Measurements from ENCODE around the gene SLC25A19. TPM values are rescaled to one million over a fixed set of nuclear protein-coding genes. Genes with fewer than 3 reads are reported as not detected.

SLC25A19 gene
- total and polyA plus RNA-seq, 2 donors from 2014 or later = 11.2 to 15.3 TPM

- Histone ChIP-seq H3K36me3 (ENCODE audit: control insufficient read depth in 2 of 3, insufficient read depth in 3 of 3, low read length in 3 of 3) (peaks cover 0 to 10% (median 2%) of the 10 kb centered on the region in 3 donors), H3K9ac (ENCODE audit: low read length in 3 of 3) (no peak overlapping the region), H3K27ac (ENCODE audit: low read depth in 2 of 2, low read length in 2 of 2) (peak overlapping the region; percentile 12 to 60), H3K27me3 (ENCODE audit: control insufficient read depth, insufficient read depth, low read length) (no peaks in the 10 kb centered on the region), H3K4me1 (ENCODE audit: control insufficient read depth in 2 of 3, insufficient read depth in 2 of 3, low read depth in 1 of 3, low read length in 3 of 3) (peaks cover 0 to 4% (median 3%) of the 10 kb centered on the region in 3 donors), H3K4me3 (ENCODE audit: low read length in 3 of 3) (no peak overlapping the region), H3K9me3 (ENCODE audit: control insufficient read depth in 2 of 3, insufficient read depth in 1 of 3, low read length in 3 of 3) (no peaks in the 10 kb centered on the region)
- intact Hi-C loops (cut with DNase I) = no loop called here
- TF ChIP-seq CTCF (IDR thresholded peaks at IDR 0.05; ENCODE audit: borderline replicate concordance, extremely low read depth, insufficient read depth) = no peak
- FAIRE-seq (no peak), DNase-seq (no peak)
Measured at GRCh38 chr17:75326226-75326848, 37.1 kb upstream of the SLC25A19 start.

DNA sequence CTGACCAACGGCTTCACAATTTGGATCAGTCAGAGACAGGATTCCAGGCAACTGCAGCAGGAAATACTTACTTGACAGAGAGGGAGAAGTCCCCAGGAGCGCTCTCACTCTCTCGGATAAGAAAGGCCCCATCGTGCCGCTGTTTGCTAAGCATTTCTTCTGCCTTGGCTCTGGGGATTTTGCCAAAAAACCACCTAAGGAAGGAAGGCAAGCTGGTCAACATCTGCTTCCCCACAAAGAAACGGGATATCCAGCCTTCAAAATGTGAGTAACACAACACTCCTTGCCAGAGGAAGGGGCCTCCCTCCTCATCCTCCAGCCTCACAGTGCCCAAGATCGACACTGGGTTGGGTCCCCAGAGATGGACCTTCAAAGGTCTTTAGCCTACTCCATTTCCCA, 36.6 kb upstream of the SLC25A19 start:
- H3K27me3 ChIP-seq (ENCODE audit: control insufficient read depth, insufficient read depth, low read length) = no peaks in the 10 kb centered on the region
- peak in 1 of 5 donors; percentile 37 for DNase-seq
- H3K27ac ChIP-seq (ENCODE audit: low read depth in 2 of 2, low read length in 2 of 2) = peak overlapping the region; percentile 12 to 60
- H3K36me3 ChIP-seq (ENCODE audit: control insufficient read depth in 2 of 3, insufficient read depth in 3 of 3, low read length in 3 of 3) = peaks cover under 1 to 8% (median 2%) of the 10 kb centered on the region in 3 donors
- H3K9me3 ChIP-seq (ENCODE audit: control insufficient read depth in 2 of 3, insufficient read depth in 1 of 3, low read length in 3 of 3) = no peaks in the 10 kb centered on the region
- H3K4me3 ChIP-seq (ENCODE audit: low read length in 3 of 3) = no peak overlapping the region
- intact Hi-C loops (cut with DNase I) = no loop called here
- peaks cover 0 to 4% (median 3%) of the 10 kb centered on the region in 3 donors for H3K4me1 ChIP-seq (ENCODE audit: control insufficient read depth in 2 of 3, insufficient read depth in 2 of 3, low read depth in 1 of 3, low read length in 3 of 3)
- H3K9ac ChIP-seq (ENCODE audit: low read length in 3 of 3) = no peak overlapping the region
- no peak for FAIRE-seq
- TF ChIP-seq CTCF (IDR thresholded peaks at IDR 0.05; ENCODE audit: borderline replicate concordance, extremely low read depth, insufficient read depth) = no peak

DNA sequence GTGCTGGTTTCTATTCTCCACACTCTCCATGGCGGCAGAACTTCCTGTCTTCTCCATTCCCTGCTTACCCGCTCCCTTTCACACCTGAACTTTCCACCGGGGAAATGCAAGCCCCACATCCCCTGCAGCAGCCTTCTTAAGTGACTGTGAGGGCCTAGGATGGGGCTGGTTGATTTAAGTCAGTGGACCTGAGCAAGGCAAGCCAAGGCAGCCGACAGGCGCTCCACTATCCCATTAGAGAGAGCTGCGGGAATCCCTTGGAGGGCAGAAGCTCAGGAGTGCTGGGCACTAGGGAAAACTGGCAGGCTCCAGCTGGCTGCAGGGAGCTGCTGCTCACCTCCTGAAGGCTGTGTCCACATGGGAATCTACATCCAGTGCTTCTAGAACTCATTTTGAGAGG, 36.1 kb upstream of the SLC25A19 start:
- Histone ChIP-seq H3K36me3 (ENCODE audit: control insufficient read depth in 2 of 3, insufficient read depth in 3 of 3, low read length in 3 of 3) (peaks cover 2 to 8% (median 5%) of the 10 kb centered on the region in 3 donors), H3K27me3 (ENCODE audit: control insufficient read depth, insufficient read depth, low read length) (no peaks in the 10 kb centered on the region), H3K9ac (ENCODE audit: low read length in 3 of 3) (no peak overlapping the region), H3K9me3 (ENCODE audit: control insufficient read depth in 2 of 3, insufficient read depth in 1 of 3, low read length in 3 of 3) (no peaks in the 10 kb centered on the region), H3K27ac (ENCODE audit: low read depth in 2 of 2, low read length in 2 of 2) (no peak overlapping the region), H3K4me1 (ENCODE audit: control insufficient read depth in 2 of 3, insufficient read depth in 2 of 3, low read depth in 1 of 3, low read length in 3 of 3) (peaks cover 0 to 4% (median 3%) of the 10 kb centered on the region in 3 donors), H3K4me3 (ENCODE audit: low read length in 3 of 3) (no peak overlapping the region)
- intact Hi-C loops (cut with DNase I) = no loop called here
- FAIRE-seq = no peak
- no peak for DNase-seq
- no peak for TF ChIP-seq CTCF (IDR thresholded peaks at IDR 0.05; ENCODE audit: borderline replicate concordance, extremely low read depth, insufficient read depth)

All from kidney (tissue), 14 donors.